DMS 273 (cell line): ENCODE data around the gene SDHAF2.

Experiments used
- DNase-seq: peaks from one replicate; lab custom pipeline; 2025; ENCODE audit not compliant: unreplicated experiment; lab: John Stamatoyannopoulos, UW

The SDHAF2 gene

GRCh38 chr11:61495801-61496601 is 66.1 kb downstream of the SDHAF2 start:
- DNase-seq = peak; percentile 97
